Measurements from ENCODE around the gene GRIN1. TPM values are rescaled to one million over a fixed set of nuclear protein-coding genes. Genes with fewer than 3 reads are reported as not detected.
A peak's percentile ranks its signal among the peaks of the same experiment; 100 is the strongest.

The GRIN1 gene
- total and polyA plus RNA-seq, 2 of the 13 experiments (the other 11 are each of a cell fraction or from before 2014, with no cell fraction given), result 0.13 TPM; not detected in 1

DNA sequence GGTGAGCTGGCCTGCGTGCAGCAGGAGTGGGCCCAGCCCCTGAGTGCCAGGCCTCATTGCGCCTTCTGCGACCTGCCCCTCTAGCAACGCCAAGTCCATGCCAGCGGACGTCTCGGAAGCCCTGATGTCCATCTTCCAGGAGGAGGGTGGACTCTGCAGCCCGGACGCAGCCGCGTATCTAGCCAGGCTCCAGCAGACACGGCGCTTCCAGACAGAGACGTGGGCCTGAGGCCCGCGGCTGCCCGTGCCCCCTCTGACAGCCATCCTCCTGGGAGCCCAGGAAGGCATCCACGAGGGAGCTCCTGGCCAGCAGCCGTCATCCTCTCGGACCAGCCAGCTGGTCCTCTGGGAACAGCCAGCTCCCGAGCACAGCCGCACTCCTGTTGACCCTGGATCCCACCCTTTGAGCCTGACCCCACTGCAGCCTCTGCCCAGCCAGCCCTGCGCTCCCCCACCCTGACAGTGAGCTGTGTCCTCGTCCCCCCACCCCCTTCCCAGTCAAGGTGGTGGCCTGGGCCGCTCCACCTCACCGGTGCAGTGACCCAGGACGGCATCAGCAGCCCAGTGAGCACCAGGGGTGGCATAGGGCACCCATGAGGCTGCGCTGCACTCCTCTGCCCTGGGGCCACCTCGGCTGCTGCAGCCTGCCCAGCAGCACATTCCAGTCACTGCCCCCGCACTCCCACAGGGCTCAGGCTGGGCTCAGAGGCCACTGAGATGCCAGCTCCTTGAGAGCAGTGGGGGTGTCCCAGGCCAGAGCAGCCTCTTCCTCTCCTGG, 77.4 kb downstream of the GRIN1 start:
- ChIA-PET CTCF (ENCODE audit: low intra/inter-chr PET ratio, low total read pairs) (no interaction called here), POLR2A (interaction anchor here (3.1 to 13.4 kb wide), 4 partner anchors 12 to 27 kb away, joined by 14 to 225 read pairs (median 26); partner anchors contain the start of genes ANAPC2, NDOR1, SSNA1 and TMEM203)
- in situ Hi-C loops (cut with HindIII; ENCODE audit: extremely low pct_ligation_motif_present, low pct_unique_long_range_greater_than_20kb), result no loop called here
- Histone ChIP-seq H3K4me2 (ENCODE audit: low read depth, low read length) (no peak overlapping the region), H2AFZ (ENCODE audit: low read length) (no peak overlapping the region), H3K27ac (ENCODE audit: extremely low read length, insufficient read depth, low read length) (no peak overlapping the region), H3K4me3 (replicated peaks in 1 of 3; ENCODE audit: insufficient read depth in 1 of 3, low read depth in 2 of 3, low read length in 3 of 3) (peak overlapping the region in 1 of 3 experiments; percentile 83; a peak in 1 of 6 replicates), H3K9me3 (ENCODE audit: low read length) (no peaks in the 10 kb centered on the region), H3K36me3 (replicated peaks in 1 of 2; ENCODE audit: control insufficient read depth in 1 of 2, insufficient read depth in 2 of 2, low read length in 2 of 2) (no peaks in the 10 kb centered on the region; a peak in 1 of 5 replicates), H3K79me2 (ENCODE audit: insufficient read depth, low read length) (peaks cover 3% of the 10 kb centered on the region), H3K9ac (ENCODE audit: insufficient read depth, low read depth, low read length) (no peak overlapping the region), H3K27me3 (ENCODE audit: control insufficient read depth in 1 of 2, insufficient read depth in 2 of 2, low read length in 2 of 2) (no peaks in the 10 kb centered on the region), H3K4me1 (ENCODE audit: insufficient read depth, low read length) (peaks cover 29% of the 10 kb centered on the region), H4K20me1 (ENCODE audit: insufficient read depth, low read length) (peaks cover 4% of the 10 kb centered on the region; the same call in 1 of the 2 replicates)
- ATAC-seq, result no peak
- TF ChIP-seq ZC3H13 (CRISPR knock-in tag; IDR thresholded peaks at IDR 0.05) (0 out of 2 replicates have a peak, but pooled peaks have one; percentile 4), ZNF570 (CRISPR knock-in tag; IDR thresholded peaks at IDR 0.05; ENCODE audit: borderline replicate concordance) (no peak)
- no TSS peak for BruUV-seq (replicated peaks)
- 93% methylated on average over 8 of the region's 30 CpGs for WGBS (ENCODE audit: low lambda C conversion rate)
- intact Hi-C loops (cut with micrococcal nuclease; ENCODE audit: unreplicated experiment), result no loop called here
- DNase-seq (ENCODE audit: low spot score), result no peak
- FAIRE-seq, result no peak

DNA sequence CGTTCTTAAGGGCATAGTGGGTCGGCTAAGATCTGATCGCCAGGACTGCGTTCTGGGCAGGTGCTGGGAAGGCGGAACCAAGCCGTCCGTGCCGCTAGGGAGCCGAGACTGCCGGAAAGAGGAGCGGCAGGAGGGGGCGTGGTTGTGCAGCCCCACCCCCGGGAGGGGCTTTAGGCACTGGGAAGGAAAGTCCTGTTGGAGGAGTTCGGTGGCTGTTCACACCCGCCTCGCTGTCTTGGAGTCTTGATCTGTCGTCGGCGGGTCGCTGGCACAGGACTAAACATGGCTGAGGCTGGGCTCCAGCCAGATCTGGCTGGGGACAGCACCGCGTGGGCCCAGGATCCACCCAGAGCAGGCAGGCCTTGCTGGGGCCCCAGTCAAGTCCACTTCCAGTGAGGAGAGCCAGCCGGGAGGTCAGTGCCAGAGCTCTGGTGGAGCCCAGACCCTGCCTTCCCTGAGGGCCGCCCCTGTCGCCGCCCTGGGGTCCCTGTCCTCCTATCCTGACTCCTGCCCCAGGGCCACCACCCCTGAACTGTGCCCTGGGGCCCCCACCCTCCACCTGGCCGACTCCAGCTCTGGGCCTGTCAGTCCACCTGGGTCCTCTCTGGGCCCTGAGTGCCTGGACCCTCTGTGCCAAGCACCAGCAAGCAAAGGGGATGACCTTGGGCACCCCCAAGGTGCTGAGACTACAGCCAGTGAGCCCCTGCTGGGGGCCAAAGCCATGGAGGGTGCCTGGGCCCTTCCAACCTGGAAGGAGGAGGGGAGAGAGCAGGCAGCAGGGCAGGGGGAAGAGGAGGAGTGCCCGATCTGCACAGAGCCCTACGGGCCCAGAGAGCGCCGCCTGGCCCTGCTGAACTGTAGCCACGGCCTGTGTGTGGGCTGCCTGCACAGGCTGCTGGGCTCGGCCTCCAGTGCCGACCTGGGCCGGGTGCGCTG, 78.6 kb downstream of the GRIN1 start:
- H3K27ac ChIP-seq (ENCODE audit: extremely low read length, insufficient read depth, low read length), result peak overlapping the region; percentile 84
- peaks cover 29% of the 10 kb centered on the region for H3K4me1 ChIP-seq (ENCODE audit: insufficient read depth, low read length)
- no peaks in the 10 kb centered on the region for H3K27me3 ChIP-seq (ENCODE audit: control insufficient read depth in 1 of 2, insufficient read depth in 2 of 2, low read length in 2 of 2)
- peak overlapping the region; percentile 77 for H3K9ac ChIP-seq (ENCODE audit: insufficient read depth, low read depth, low read length)
- no peaks in the 10 kb centered on the region for H3K36me3 ChIP-seq (replicated peaks in 1 of 2; ENCODE audit: control insufficient read depth in 1 of 2, insufficient read depth in 2 of 2, low read length in 2 of 2)
- DNase-seq (ENCODE audit: low spot score) (peak; percentile 66), ATAC-seq (peak; percentile 69), FAIRE-seq (peak; percentile 97)
- H4K20me1 ChIP-seq (ENCODE audit: insufficient read depth, low read length), result peaks cover 4% of the 10 kb centered on the region; the same call in 1 of the 2 replicates
- H3K4me3 ChIP-seq (replicated peaks in 1 of 3; ENCODE audit: insufficient read depth in 1 of 3, low read depth in 2 of 3, low read length in 3 of 3), result peak overlapping the region; percentile 68 to 83 (median 77)
- intact Hi-C loops (cut with micrococcal nuclease; ENCODE audit: unreplicated experiment), result no loop called here
- no peak overlapping the region for H2AFZ ChIP-seq (ENCODE audit: low read length)
- peaks cover 3% of the 10 kb centered on the region for H3K79me2 ChIP-seq (ENCODE audit: insufficient read depth, low read length)
- no peaks in the 10 kb centered on the region for H3K9me3 ChIP-seq (ENCODE audit: low read length)
- ChIA-PET POLR2A (interaction anchor here (0.9 to 13.4 kb wide), 11 partner anchors 9 to 150 kb away, joined by 3 to 225 read pairs (median 10); partner anchors contain the start of genes ANAPC2, NDOR1, RNF224 and SSNA1), CTCF (ENCODE audit: low intra/inter-chr PET ratio, low total read pairs) (no interaction called here)
- WGBS (ENCODE audit: low lambda C conversion rate), result 16% methylated on average over 11 of the region's 36 CpGs
- BruUV-seq (replicated peaks), result TSS peak; percentile 56
- in situ Hi-C loops (cut with HindIII; ENCODE audit: extremely low pct_ligation_motif_present, low pct_unique_long_range_greater_than_20kb), result no loop called here
- peak overlapping the region; percentile 90 for H3K4me2 ChIP-seq (ENCODE audit: low read depth, low read length)
- TF ChIP-seq SOX6 (IDR thresholded peaks at IDR 0.05) (no peak), SOX6 (CRISPR knock-in tag; IDR thresholded peaks at IDR 0.05) (peak; percentile 40; the same call in 1 of the 2 replicates), KAT2B (IDR thresholded peaks at IDR 0.05; ENCODE audit: borderline replicate concordance, low read depth, low read length) (no peak), ZNF383 (CRISPR knock-in tag; IDR thresholded peaks at IDR 0.05; ENCODE audit: borderline replicate concordance) (peak; percentile 33; the same call in 1 of the 2 replicates), IKZF4 (CRISPR knock-in tag; IDR thresholded peaks at IDR 0.05; ENCODE audit: borderline replicate concordance, low read depth, not compliant biosample characterization) (peak; percentile 57), SNRNP70 (IDR thresholded peaks at IDR 0.05; ENCODE audit: low read depth, low read length) (no peak), MAZ (IDR thresholded peaks at IDR 0.05; ENCODE audit: borderline replicate concordance, low read depth, low read length) (peak; percentile 38; the same call in 1 of the 2 replicates), MAZ (CRISPR knock-in tag; IDR thresholded peaks at IDR 0.05; ENCODE audit: low read depth) (peak; percentile 73), ZSCAN25 (CRISPR knock-in tag; IDR thresholded peaks at IDR 0.05) (peak; percentile 54; the same call in 1 of the 2 replicates), U2AF2 (IDR thresholded peaks at IDR 0.05; ENCODE audit: low read depth, low read length) (no peak)
- TF ChIP-seq, protein P1, sequence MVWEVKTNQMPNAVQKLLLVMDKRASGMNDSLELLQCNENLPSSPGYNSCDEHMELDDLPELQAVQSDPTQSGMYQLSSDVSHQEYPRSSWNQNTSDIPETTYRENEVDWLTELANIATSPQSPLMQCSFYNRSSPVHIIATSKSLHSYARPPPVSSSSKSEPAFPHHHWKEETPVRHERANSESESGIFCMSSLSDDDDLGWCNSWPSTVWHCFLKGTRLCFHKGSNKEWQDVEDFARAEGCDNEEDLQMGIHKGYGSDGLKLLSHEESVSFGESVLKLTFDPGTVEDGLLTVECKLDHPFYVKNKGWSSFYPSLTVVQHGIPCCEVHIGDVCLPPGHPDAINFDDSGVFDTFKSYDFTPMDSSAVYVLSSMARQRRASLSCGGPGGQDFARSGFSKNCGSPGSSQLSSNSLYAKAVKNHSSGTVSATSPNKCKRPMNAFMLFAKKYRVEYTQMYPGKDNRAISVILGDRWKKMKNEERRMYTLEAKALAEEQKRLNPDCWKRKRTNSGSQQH (CRISPR knock-in tag; IDR thresholded peaks at IDR 0.05; ENCODE audit: low read depth), result no peak

Measured in HepG2 (cell line).